Activated T-cell treated with anti-CD3 and anti-CD28 coated beads, Interleukin-2, amount 50 U/mL, for 24 hours (primary cell): ENCODE results near the gene ZCWPW2.

Experiments
- DNase-seq: peaks from one replicate; pipeline ENCODE4 v3.0.0-alpha.2; 2020
- H3K27ac Mint-ChIP-seq: 2 replicates; pipeline ENCODE4 v1.8.0; 2020; ENCODE audit warnings: mild to moderate bottlenecking, mixed read lengths
- H3K27me3 Mint-ChIP-seq: 2 replicates; pipeline ENCODE4 v1.8.0; 2020; ENCODE audit warnings: mixed read lengths
- H3K36me3 Mint-ChIP-seq: 2 replicates; pipeline ENCODE4 v1.8.0; 2020; ENCODE audit warnings: low read depth, mixed read lengths
- H3K4me1 Mint-ChIP-seq: 2 replicates; pipeline ENCODE4 v1.8.0; 2020; ENCODE audit warnings: low read depth, mixed read lengths
- H3K4me3 Mint-ChIP-seq: 2 replicates; pipeline ENCODE4 v1.8.0; 2020; ENCODE audit warnings: mild to moderate bottlenecking, moderate library complexity, mixed read lengths
- H3K9me3 Mint-ChIP-seq: 2 replicates; pipeline ENCODE4 v1.8.0; 2020; ENCODE audit warnings: mixed read lengths

The ZCWPW2 gene, protein sequence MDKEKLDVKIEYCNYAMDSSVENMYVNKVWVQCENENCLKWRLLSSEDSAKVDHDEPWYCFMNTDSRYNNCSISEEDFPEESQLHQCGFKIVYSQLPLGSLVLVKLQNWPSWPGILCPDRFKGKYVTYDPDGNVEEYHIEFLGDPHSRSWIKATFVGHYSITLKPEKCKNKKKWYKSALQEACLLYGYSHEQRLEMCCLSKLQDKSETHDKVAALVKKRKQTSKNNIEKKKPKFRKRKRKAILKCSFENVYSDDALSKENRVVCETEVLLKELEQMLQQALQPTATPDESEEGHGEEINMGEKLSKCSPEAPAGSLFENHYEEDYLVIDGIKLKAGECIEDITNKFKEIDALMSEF

GRCh38 chr3:28348629-28349468, at the start of gene ZCWPW2, which contains the start of gene AZI2:
Gene ZCWPW2, plus strand, starts transcription at chr3:28348721. Its CDS starts 64,348 bp downstream, at chr3:28413069.
Gene AZI2, minus strand, starts transcription at chr3:28348824. Its CDS starts 8,207 bp downstream, at chr3:28340617.
- H3K27me3 Mint-ChIP-seq: no peaks in the 10 kb centered on the region
- H3K27ac Mint-ChIP-seq: peak within 1 kb of the TSS; percentile 97
- peak; percentile 95 for DNase-seq
- peaks cover 9% of the 10 kb centered on the region for H3K9me3 Mint-ChIP-seq
- H3K36me3 Mint-ChIP-seq: peaks cover 44% of the 10 kb centered on the region
- H3K4me1 Mint-ChIP-seq: peaks cover 52% of the 10 kb centered on the region
- H3K4me3 Mint-ChIP-seq: peak within 1 kb of the TSS; percentile 92

DNA sequence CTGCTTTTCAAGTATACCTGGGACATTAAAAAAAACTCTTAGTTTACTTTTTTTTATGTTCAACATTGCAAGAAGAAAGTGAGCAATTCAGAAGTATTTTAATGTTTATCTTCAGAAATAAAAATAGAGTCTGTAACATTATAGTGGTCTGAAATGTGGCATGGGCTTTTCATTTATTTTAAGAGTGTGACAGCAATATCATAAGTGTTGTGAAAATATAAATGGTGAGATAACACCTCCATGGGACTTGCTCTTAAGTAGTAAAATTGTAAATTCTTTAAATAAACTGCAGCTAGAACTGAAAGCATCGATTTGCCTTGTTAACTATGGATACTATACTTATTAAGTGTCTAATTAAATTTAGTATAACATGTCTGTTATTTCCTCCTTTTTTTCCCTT, 48.8 kb upstream of the ZCWPW2 start:
- no peaks in the 10 kb centered on the region for H3K9me3 Mint-ChIP-seq
- peaks cover 17% of the 10 kb centered on the region for H3K36me3 Mint-ChIP-seq
- no peak overlapping the region for H3K4me3 Mint-ChIP-seq
- H3K27me3 Mint-ChIP-seq: no peaks in the 10 kb centered on the region
- peaks cover 14% of the 10 kb centered on the region for H3K4me1 Mint-ChIP-seq
- no peak for DNase-seq
- H3K27ac Mint-ChIP-seq: no peak overlapping the region

GRCh38 chr3:28300345-28300962, 48.1 kb upstream of the ZCWPW2 start:
- no peaks in the 10 kb centered on the region for H3K27me3 Mint-ChIP-seq
- H3K9me3 Mint-ChIP-seq: no peaks in the 10 kb centered on the region
- no peak for DNase-seq
- H3K4me3 Mint-ChIP-seq: no peak overlapping the region
- H3K27ac Mint-ChIP-seq: no peak overlapping the region
- peaks cover 7% of the 10 kb centered on the region for H3K4me1 Mint-ChIP-seq
- H3K36me3 Mint-ChIP-seq: peaks cover 23% of the 10 kb centered on the region

- no peak overlapping the region for H3K4me3 Mint-ChIP-seq
- peaks cover 2% of the 10 kb centered on the region for H3K4me1 Mint-ChIP-seq
- H3K9me3 Mint-ChIP-seq: no peaks in the 10 kb centered on the region
- no peak for DNase-seq
- H3K27me3 Mint-ChIP-seq: no peaks in the 10 kb centered on the region
- peaks cover 24% of the 10 kb centered on the region for H3K36me3 Mint-ChIP-seq
- H3K27ac Mint-ChIP-seq: no peak overlapping the region
These were observed 46.8 kb upstream of the ZCWPW2 start for GRCh38 chr3:28301688-28302087.

GRCh38 chr3:28308196-28308595, 40.3 kb upstream of the ZCWPW2 start:
- no peak overlapping the region for H3K27ac Mint-ChIP-seq

GRCh38 chr3:28315711-28316110, 32.8 kb upstream of the ZCWPW2 start:
- no peak overlapping the region for H3K4me3 Mint-ChIP-seq
- no peak overlapping the region for H3K27ac Mint-ChIP-seq
- H3K4me1 Mint-ChIP-seq: peaks cover under 1% of the 10 kb centered on the region
- H3K36me3 Mint-ChIP-seq: peaks cover 22% of the 10 kb centered on the region
- H3K27me3 Mint-ChIP-seq: no peaks in the 10 kb centered on the region
- DNase-seq: no peak
- no peaks in the 10 kb centered on the region for H3K9me3 Mint-ChIP-seq

More at GRCh38 chr3:28308196-28308595, 40.3 kb upstream of the ZCWPW2 start:
- Mint-ChIP-seq H3K36me3 (peaks cover 12% of the 10 kb centered on the region), H3K4me1 (peaks cover 13% of the 10 kb centered on the region), H3K9me3 (no peaks in the 10 kb centered on the region), H3K4me3 (no peak overlapping the region), H3K27me3 (no peaks in the 10 kb centered on the region)
- no peak for DNase-seq

- Mint-ChIP-seq H3K36me3 (peaks cover 27% of the 10 kb centered on the region), H3K4me3 (no peak overlapping the region), H3K27ac (no peak overlapping the region), H3K9me3 (no peaks in the 10 kb centered on the region), H3K27me3 (no peaks in the 10 kb centered on the region), H3K4me1 (peaks cover 5% of the 10 kb centered on the region)
- no peak for DNase-seq
These were observed 32.3 kb upstream of the ZCWPW2 start for GRCh38 chr3:28316226-28316625.

- no peaks in the 10 kb centered on the region for H3K9me3 Mint-ChIP-seq
- no peak overlapping the region for H3K27ac Mint-ChIP-seq
- no peak overlapping the region for H3K4me3 Mint-ChIP-seq
- peaks cover 8% of the 10 kb centered on the region for H3K4me1 Mint-ChIP-seq
- H3K36me3 Mint-ChIP-seq: peaks cover 40% of the 10 kb centered on the region
- no peaks in the 10 kb centered on the region for H3K27me3 Mint-ChIP-seq
- no peak for DNase-seq
These were observed 31.0 kb upstream of the ZCWPW2 start for GRCh38 chr3:28317438-28318022.

DNA sequence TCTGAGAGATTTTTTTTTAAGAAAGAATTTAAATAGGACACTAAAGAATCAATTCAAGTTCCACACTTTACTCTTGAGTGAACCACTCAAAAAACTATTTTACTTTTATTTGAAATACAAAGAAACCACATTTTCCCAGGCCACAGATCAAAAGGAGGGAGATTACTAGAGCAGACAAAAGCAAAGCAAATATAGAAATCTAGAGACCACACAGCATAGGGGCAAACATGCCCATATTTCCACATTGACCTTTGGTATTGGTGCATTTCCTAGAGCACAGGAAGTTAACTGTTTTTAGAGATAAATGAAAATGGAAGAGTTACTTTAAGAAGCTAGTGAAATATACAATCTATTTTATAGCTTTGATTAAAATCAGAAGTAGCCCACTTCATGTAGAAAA, 27.5 kb upstream of the ZCWPW2 start:
- Mint-ChIP-seq H3K27ac (no peak overlapping the region), H3K27me3 (no peaks in the 10 kb centered on the region), H3K9me3 (no peaks in the 10 kb centered on the region), H3K4me1 (peaks cover 15% of the 10 kb centered on the region), H3K36me3 (peaks cover 72% of the 10 kb centered on the region), H3K4me3 (no peak overlapping the region)
- no peak for DNase-seq

DNA sequence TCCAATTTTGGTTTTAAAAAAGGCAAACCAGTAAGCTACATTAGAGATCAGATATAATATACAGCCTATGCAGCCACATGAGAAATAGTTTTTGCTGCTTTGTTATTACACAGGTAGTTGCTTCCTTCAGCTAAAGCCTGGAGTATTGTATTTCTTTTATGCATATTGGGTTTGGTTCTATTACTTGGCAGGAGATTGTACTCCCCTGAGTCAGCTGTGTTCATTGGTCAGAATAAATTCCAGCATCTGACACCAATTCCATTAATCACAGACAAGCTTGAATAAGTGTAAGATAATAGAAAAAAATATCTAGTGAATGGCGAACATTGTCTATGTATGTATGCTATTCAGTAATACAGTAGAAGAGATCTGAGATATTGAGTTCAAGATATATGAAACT, 26.1 kb upstream of the ZCWPW2 start:
- no peak overlapping the region for H3K27ac Mint-ChIP-seq
- peaks cover 76% of the 10 kb centered on the region for H3K36me3 Mint-ChIP-seq
- no peak for DNase-seq
- H3K4me1 Mint-ChIP-seq: peaks cover 28% of the 10 kb centered on the region
- H3K9me3 Mint-ChIP-seq: no peaks in the 10 kb centered on the region
- no peaks in the 10 kb centered on the region for H3K27me3 Mint-ChIP-seq
- H3K4me3 Mint-ChIP-seq: no peak overlapping the region

DNA sequence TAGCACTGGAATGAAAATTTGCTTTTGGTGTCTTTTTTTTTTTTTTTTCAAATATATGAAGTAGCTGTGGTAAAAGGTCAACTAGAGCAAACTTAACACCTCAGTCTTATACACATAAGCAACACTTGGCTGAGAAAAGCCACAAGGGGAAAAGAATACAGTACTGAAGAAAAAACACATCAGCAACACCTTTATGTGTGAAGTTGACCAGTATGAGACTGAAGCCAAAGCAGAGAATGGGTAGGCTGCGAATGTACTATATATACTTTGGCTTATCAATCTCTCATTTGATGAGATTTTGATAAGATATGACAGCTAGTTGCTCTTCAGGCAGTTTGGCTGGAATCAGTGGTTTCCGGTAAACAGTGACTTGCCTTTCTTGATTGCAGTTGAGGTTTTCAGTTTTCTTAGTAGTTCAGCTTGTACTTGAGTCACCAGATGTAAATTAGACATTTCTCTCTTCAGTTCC, 22.0 kb upstream of the ZCWPW2 start:
- no peaks in the 10 kb centered on the region for H3K9me3 Mint-ChIP-seq
- H3K36me3 Mint-ChIP-seq: peaks cover 70% of the 10 kb centered on the region
- H3K4me1 Mint-ChIP-seq: peaks cover 28% of the 10 kb centered on the region
- no peaks in the 10 kb centered on the region for H3K27me3 Mint-ChIP-seq
- DNase-seq: no peak
- H3K4me3 Mint-ChIP-seq: peak overlapping the region; percentile 18
- peak overlapping the region; percentile 75 for H3K27ac Mint-ChIP-seq

DNA sequence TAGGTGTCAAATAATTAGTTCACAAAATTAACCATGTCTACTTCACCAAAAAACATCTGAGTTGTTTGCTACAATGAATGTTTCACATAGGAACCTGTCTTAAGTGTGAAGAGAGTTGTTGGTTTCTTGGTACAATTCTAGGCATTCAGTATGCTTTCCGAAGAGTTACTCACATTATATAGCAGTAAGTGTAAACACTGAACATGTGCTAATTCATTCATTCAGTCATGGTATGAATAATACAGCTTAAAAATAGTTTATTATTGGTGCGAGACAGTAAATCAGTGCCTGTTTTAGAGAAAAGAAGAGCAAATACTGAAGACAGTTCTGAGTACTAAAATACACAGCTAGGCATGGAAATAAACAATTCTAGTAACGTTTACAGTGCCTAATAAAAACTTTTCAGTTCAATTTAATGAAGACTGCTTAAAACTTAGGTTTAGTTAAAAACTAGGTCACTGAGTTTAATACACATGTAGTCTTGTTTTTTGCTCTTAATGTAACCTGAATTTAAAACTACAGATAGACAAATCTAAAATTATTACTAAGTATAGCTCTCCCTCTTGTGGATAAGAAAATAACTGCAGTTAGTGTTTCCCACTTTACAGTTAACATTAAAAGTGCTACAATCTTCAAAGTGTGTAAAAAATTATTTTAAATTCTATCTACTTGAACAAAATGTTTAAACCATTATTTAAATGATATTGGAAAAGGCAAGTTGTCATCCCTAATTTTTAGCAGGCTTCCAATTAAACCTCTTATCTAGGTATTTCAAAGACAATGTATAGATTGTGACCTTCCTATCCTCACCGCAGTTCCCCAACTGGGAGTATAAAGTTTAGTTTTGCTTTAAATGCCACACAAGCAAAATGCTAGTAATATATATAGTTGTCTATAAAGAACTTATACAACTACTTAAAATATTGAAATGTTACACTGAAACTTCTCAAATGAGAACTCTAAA, 20.1 kb upstream of the ZCWPW2 start:
- H3K4me3 Mint-ChIP-seq: no peak overlapping the region
- H3K27me3 Mint-ChIP-seq: no peaks in the 10 kb centered on the region
- no peak overlapping the region for H3K27ac Mint-ChIP-seq
- H3K36me3 Mint-ChIP-seq: peaks cover 61% of the 10 kb centered on the region
- no peaks in the 10 kb centered on the region for H3K9me3 Mint-ChIP-seq
- DNase-seq: no peak
- peaks cover 26% of the 10 kb centered on the region for H3K4me1 Mint-ChIP-seq

- no peak overlapping the region for H3K27ac Mint-ChIP-seq
- no peak overlapping the region for H3K4me3 Mint-ChIP-seq
- no peaks in the 10 kb centered on the region for H3K9me3 Mint-ChIP-seq
- DNase-seq: no peak
- peaks cover 6% of the 10 kb centered on the region for H3K4me1 Mint-ChIP-seq
- peaks cover 56% of the 10 kb centered on the region for H3K36me3 Mint-ChIP-seq
- no peaks in the 10 kb centered on the region for H3K27me3 Mint-ChIP-seq
These were observed 14.0 kb upstream of the ZCWPW2 start for GRCh38 chr3:28334552-28334951.
